ENCODE data around the gene NUP93.

NUP93 gene

DNA sequence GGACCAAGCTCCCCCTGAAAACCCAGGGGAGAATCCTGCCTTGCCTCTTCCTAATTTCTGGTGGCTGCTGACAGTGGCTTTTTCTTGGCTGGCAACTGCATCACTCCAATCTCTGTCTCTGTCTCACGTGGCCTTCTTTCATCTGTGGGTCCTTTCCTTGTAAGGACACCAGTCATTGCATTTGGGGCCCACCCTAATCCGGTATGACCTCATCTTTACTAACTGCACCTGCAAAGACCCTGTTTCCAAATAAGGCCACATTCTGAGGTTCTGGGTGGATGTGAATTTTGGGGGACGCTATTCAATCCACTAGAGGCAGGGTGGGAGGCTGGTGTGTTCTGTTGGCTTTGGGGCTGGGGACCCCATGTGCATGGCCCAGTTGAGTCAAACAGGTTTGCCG lies 146.1 kb downstream of the NUP93 start:
- H3K4me3 ChIP-seq (ENCODE audit: low read depth, low read length): no peak overlapping the region
- DNase-seq (ENCODE audit: low read depth): no peak
- TF ChIP-seq CTCF (IDR thresholded peaks at IDR 0.05; ENCODE audit: control insufficient read depth, extremely low read depth, insufficient read depth): no peak

DNA sequence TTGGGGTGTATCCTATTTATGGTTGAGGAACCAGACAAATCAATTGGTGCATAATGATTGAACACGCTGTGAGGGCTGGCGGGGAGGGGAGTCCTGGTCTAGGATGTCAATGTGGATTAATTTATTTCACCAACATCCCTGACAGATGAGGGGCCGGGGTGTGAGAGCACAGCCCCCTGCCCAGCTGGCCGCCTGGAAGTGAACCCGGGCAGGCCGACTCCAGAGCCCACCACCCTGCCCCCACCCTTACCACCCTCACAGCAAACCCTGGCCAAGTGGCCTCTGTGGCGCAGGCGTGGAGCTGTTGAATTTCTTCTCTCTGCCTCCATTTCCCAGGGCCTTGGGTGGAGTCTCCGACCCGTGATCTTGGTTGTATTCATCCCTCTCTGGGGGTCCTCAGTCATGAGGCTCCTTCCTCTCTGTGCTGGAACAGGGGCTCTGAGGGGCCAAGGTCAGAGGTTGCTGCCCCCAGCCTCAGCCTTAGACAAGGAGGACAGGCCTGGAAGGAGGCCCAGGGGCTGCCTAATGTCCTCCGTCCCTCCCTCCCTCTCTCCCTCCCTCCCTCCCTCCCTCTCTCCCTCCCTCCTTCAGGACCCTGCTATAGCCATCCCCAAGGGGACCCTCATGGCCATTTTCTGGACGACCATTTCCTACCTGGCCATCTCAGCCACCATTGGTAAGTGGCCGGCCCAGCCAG lies 147.7 kb downstream of the NUP93 start:
- DNase-seq (ENCODE audit: low read depth): no peak
- no peak for TF ChIP-seq CTCF (IDR thresholded peaks at IDR 0.05; ENCODE audit: control insufficient read depth, extremely low read depth, insufficient read depth)
- no peak overlapping the region for H3K4me3 ChIP-seq (ENCODE audit: low read depth, low read length)

DNA sequence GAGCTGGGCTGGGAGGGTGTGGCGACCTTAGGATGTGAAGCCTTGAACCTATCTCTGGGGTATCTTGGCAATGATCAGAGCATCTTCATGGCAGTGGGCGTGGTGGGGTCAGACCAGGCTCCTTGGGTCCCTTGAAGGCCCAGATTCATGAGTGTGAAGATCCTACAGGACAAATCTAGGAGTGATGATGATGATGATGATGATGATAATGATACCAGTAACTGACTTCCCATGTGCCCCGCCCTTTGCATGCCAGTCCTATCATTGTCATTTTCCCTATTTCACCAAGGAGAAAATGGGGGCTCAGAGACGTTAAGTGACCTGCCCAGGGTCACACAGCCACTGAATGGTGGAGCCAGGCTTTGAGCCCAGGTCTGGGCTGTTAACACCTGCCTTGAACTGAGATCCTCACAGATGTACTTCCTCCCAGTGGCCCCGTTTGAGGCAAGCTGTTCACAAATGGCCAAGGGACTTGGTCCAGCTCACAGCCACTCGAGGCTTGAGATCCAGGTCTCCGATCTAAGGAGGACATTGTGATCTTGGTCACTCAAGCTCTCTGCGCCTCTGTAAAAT lies 148.4 kb downstream of the NUP93 start:
- no peak for DNase-seq (ENCODE audit: low read depth)
- no peak overlapping the region for H3K4me3 ChIP-seq (ENCODE audit: low read depth, low read length)

GRCh38 chr16:56879276-56879675 lies 149.3 kb downstream of the NUP93 start:
- no peak overlapping the region for H3K4me3 ChIP-seq (ENCODE audit: low read depth, low read length)
- TF ChIP-seq CTCF (IDR thresholded peaks at IDR 0.05; ENCODE audit: control insufficient read depth, extremely low read depth, insufficient read depth): no peak
- DNase-seq (ENCODE audit: low read depth): no peak

More for the DNA sequence above, 148.4 kb downstream of the NUP93 start:
- no peak for TF ChIP-seq CTCF (IDR thresholded peaks at IDR 0.05; ENCODE audit: control insufficient read depth, extremely low read depth, insufficient read depth)

- no peak for DNase-seq (ENCODE audit: low read depth)
- H3K4me3 ChIP-seq (ENCODE audit: low read depth, low read length): no peak overlapping the region
- TF ChIP-seq CTCF (IDR thresholded peaks at IDR 0.05; ENCODE audit: control insufficient read depth, extremely low read depth, insufficient read depth): no peak
These were observed 150.2 kb downstream of the NUP93 start for GRCh38 chr16:56880176-56880575.

DNA sequence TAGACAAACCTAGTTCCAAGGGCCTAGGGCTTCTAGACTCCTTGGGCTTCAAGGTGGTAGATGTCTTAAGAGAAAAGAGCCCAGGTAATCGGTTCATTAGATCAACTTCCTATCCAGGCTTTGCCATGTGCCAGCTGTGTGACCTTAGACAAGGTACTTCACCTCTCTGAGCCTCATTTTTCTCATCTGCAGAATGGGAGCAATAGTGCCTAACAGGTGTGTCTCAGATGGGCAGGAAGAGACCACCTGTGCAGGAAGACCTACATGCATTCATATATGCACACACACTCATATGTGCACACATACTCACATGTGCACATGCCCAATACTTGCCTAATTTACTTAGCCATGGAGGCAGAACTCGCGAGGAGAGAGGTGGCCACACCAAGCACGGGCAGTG lies 150.8 kb downstream of the NUP93 start:
- no peak for DNase-seq (ENCODE audit: low read depth)
- no peak for TF ChIP-seq CTCF (IDR thresholded peaks at IDR 0.05; ENCODE audit: control insufficient read depth, extremely low read depth, insufficient read depth)
- no peak overlapping the region for H3K4me3 ChIP-seq (ENCODE audit: low read depth, low read length)
